Activated T-cell treated with anti-CD3 and anti-CD28 coated beads for 48 hours (primary cell): ENCODE results near the gene AK5.

ENCODE experiments used
- DNase-seq: peaks from one replicate; pipeline ENCODE4 v3.0.0-alpha.2; 2020; ENCODE audit warnings: low read depth

Gene AK5

GRCh38 chr1:77281491-77282186, at the start of gene AK5:
Gene AK5, plus strand, starts transcription at chr1:77282019. Its CDS starts 295 bp downstream, at chr1:77282314.
- peak; percentile 52 for DNase-seq

DNA sequence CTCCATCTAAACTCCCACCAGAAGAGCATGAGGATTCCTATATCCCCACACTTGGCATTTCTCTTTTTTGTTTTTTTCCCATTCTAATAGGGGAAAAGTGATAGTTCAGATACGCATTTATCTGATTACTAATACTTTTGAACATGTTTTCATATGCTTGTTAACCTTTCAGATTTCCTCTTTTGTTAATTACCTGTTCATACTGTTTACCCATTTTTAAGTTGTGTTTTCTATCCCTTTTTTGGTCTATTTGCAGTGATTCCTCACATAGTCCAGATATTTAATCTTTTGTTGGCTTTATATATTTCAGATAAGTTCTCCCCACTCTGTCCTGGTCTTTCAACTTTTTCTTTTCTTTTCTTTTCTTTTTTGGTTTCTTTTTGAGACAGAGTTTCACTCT, 49.0 kb upstream of the AK5 start:
- no peak for DNase-seq

GRCh38 chr1:77234096-77234495, 47.7 kb upstream of the AK5 start:
- no peak for DNase-seq

DNA sequence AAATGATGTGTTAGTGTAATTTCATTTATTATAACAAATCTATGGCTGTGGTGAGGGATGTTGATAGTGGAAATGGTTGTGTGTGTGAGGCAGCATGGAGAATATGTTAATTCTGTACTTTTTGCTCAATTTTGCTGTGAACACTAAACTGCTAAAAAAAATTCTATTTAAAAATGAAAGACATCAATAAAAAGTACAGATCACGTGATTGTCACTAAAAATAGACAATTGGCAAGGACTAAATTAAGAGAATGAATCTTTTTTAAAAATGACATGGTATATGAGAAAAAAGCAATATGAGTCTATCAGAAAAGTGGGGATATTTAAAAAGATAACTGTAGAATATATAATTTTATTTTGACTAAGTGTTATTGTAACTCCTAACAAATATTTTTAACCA, 46.9 kb upstream of the AK5 start:
- DNase-seq = no peak

GRCh38 chr1:77238462-77238861, 43.4 kb upstream of the AK5 start:
- DNase-seq = no peak

DNA sequence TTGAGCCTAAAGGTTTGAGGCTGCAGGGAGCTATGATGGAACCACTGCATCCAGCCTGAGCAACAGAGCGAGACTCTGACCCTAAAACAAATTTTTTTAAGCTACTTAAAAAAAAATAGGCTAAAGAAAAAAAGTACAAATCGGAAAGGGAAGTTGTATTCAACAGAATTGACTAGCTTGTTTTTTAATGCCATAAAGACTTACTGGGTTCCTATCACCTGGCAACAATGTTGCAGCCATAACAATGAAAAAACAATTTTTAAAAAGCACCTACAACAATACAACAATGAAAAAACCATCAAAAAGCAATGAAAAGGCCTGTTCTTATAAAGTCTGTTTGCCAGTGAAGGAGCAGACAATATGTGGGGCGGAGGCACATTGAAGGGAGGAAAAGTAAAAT, 42.5 kb upstream of the AK5 start:
- no peak for DNase-seq

GRCh38 chr1:77245830-77246229, 36.0 kb upstream of the AK5 start:
- DNase-seq = no peak

DNA sequence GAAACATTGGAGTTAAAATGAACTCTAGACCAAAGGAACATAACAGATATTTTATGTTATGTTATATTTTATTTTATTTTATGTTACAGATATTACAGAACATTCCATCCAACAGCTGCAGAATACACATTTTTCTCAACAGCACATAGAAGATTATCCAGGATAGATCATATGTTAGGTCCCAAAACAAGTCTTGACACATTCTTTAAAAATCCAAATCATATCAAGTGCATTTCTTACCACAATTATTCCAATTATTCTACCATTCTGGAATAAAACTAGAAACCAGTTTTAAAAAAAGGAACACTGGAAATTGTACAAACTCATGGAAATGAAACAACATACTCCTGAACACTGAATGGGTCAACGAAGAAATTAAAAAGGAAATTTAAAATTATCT, 31.7 kb upstream of the AK5 start:
- no peak for DNase-seq

- no peak for DNase-seq
Observed at GRCh38 chr1:77253211-77253610, 28.6 kb upstream of the AK5 start.

DNA sequence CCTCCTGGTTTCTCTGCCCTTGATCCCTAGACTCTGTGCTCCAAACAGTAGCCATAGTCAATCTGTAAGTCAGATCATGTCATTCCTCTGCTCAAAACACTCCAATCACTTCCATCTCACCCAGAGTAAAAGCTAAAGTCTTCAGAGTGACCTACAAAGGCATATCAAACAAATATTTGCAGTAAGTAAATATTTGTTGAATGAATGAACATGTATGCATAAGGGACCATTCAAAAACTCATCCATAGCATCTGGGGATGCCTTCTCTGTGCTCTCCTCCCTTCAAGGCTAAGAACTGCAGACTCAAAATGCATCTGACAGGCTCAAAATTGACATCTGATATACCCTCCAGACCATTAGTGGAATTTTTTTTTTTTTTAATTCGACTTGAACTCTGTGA, 18.1 kb upstream of the AK5 start:
- no peak for DNase-seq

DNA sequence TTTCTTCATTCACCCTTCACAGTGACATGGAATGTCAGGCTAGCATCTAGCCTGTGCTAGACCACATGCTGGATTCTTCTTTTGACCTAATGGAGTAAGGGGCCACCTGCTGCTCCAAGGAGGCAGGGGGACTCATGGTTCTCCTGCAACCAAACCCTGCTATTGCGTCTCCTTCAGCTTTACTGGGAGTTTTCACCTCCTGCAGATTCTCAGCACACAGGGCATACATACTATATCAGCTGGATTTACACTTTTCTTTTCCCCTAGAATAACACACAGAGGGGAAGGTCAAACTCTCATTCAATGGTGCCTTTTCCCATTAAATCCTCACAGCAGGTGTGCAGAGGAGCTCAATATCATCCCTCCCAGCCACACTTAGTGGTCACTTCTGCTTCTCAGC, 16.6 kb upstream of the AK5 start:
- DNase-seq = no peak

DNA sequence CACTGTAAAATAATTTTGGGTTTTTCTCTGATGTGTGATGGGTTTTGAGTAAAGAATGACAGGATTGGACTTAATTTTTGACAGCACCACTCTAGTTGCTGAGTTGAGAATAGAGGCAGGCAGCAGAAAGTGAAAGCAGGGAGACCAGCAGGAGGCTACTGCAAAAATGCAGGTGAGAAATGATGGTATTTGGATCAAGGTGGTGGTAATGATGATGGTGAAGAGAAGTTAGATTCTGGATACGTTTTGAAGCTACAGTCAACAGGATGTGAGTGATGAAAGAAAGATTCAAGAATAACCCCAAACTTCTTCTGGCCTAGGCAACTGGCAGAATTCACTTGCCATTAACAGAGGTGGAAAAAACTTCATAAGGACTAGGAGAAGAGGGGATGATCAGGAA, 14.8 kb upstream of the AK5 start:
- DNase-seq = no peak

DNA sequence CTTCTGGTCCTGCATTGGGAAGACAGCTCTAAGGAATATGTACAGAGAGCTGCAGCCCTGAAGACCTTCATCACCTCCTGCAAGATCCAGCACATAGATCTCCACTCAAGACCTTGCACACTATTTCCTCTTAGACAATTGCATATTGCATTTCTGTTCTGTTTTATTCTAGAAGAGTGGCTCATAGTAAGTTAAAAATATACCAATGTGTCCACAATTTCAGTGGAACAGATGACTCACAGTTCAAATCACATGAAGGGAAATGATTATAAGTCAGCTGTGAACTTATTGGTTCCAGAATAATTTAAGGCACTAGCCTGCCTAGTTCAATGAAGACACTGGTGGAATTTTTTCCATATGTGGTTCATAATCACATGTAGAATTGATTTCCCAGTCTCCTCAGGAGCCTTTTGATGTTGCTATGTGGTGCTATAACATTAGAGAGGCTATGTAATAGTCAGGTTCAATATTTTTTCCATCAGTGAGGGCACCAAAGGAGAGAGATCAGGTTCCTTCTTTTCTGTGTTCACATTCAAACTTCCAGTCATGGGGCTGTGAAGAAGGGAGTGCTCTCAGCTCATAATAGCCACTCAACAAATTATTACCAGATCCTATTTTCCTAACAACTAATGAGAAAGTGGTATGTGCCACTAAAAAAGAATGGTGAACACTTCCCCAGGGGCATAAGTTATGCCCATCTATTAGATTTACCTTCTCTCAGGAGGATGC, 9.8 kb upstream of the AK5 start:
- no peak for DNase-seq

DNA sequence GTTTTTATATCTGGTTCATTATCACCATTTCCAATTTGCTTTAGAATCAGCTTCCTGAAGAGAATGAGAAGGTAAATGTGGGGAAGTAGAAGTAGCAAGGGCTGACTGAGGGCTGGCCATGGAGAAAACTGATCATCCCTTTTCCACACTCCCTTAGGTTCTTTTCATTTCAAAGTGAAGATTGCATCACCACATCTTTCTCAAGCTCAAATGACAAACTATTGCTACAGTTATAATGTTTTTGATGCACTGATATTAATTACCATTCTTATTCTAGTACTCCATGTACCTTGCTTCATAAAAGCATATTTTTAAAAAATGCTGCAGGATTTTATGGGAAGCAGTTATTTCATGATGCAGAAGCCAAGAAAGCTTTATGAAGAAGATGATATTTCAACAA, 7.9 kb upstream of the AK5 start:
- DNase-seq = no peak

- no peak for DNase-seq
Observed at GRCh38 chr1:77275194-77275593, 6.6 kb upstream of the AK5 start.

DNA sequence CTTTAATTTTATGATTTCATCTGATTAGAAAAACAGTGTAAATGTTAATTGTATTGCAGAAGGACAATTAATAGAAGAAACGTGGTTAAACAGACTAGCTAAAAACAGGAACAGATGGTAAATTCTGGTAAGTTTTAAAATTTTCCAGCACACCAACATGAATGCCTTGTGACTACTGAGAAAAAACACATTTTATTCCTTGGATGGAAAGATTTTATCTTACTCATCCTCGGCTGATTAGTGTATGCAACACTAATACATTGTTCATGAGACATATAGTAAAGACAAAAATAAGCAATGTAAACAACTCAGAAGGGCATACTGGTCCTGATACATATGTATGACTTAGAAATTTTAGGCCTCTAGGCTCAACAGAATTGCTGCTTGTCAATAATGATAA, 4.9 kb upstream of the AK5 start:
- no peak for DNase-seq

DNA sequence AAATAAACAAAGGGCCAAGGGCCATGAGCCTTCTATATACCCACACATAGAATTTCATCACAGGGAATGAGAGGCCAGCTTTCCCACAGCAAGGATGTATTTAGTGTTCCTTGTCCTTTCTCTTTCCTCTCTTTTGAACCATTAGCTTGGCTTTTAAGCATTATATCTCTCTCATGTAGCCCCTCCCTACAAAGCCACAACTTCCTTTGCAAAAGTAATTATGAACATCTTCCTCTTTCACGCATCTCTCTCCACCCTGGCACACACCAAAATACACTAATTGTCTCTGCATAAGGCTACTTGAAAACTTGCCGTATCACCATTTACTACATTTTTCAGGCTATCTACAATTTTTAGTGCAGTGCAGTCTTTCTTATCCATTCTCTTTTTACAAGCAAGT, 1.9 kb upstream of the AK5 start:
- no peak for DNase-seq

DNA sequence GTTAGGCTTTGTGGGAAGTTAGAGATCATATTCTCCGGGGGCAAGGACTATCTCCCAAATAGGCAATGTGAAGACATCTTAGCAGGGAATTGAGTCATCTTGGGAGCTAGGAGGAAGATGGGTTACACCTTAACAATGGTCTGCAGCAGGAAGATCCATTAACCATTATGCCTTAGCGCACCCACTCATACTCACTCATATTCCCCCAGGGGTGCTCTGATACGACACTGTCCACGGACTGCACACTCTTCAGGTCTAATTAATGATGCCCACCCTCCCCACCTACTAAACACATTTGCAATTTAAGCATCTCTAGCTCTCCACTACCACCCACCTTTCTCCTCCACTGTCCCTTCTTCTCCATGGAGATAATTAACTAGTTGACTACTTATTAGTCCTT, 857 bp upstream of the AK5 start:
- DNase-seq = no peak

GRCh38 chr1:77282187-77282865, 507 bp downstream of the AK5 start:
- DNase-seq = peak; percentile 35

DNA sequence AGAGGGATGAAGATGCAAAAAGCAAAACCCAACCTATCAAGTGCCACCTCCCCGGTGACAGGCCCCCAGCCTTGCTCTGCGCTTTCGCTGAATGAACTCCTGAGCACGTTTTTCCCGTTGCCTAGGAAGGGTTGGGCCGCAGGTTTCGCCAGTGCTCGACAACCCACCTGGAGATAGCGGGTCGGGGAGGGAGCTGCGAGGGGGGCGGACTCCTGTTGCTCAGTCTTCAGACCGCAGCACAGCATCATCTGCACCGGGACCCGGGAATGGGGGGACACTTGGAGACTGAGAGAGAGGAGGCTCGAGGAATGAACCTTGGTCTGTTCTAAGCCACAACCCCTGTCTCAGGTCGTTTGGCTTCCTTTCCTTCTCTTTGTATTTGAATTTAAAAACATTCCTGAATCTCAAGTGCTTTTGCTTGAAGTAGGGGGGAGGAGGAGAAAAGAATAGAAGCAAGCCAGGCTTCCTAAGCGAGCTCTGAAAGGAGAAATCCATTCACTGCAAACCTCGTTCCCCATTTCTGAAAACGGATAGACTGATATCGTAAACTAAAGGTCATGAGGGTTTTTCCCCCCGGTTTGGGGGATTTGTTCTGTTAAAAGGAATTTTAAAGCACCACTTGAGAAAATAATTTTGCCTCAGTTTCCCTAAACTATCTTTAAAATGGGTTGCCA, 1.2 kb downstream of the AK5 start:
- peak; percentile 8 for DNase-seq

DNA sequence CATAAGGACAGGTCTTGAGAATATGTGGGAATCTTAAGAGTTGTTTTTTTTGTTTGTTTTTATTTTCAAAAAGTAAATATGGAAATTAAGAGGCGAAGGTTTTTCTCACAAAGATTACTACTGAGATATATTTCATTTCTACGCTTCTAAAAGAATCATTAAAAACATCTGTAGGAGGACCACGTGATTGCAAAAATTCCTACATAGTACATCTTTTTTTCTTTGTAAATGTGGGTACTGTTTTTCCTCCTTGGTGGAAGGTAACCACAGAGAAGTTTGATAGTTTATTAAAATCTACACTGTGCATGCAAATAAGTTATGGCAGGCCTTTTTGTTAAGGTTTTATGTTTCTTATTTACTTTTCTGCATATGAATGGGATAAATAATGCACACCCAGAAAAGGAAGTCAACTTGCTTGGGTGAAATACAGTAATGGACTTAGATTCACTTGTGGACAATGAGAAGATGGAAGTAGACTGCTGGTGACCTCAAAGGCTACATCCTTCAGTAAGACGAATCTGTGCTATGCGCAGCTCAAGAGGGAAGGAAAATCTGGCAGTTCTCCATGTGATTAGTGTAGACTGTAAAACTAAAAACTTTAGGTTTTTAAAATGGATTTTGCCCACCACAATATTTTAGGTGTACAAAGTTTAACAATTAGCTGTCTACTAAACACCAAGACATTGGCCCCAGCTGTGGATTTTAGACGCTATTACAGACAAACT, 2.0 kb downstream of the AK5 start:
- DNase-seq = no peak

DNA sequence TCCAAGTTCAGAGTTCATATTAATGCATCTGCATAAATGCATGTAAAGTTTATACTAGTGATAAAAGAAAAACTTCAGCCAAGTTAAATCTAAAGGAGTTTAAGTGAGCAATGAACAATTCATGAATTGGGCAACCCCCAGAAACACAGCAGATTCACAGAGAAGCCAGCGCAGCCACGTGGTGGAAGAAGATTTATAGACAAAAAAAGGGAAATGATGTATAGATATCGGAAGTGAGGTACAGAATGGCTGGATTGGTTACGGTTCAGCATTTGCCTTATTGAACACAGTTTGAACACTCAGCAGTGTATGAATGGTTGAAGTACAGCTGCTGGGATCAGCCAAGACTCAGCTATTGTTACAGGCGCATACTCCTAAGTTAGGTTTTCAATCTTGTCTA, 5.7 kb downstream of the AK5 start:
- no peak for DNase-seq
